NT2/D1 (cell line): ENCODE data around the gene TLE5.

Experiments
- SUZ12 ChIP-seq: IDR thresholded peaks from 2 replicates; pipeline ENCODE4 v1.6.1; 2011; ENCODE audit not compliant: insufficient read length, insufficient read depth; ENCODE audit errors: extremely low read depth
- YY1 ChIP-seq: IDR thresholded peaks from 2 replicates; pipeline ENCODE4 v1.6.1; 2011; ENCODE audit not compliant: insufficient read length, insufficient read depth
- ZNF274 ChIP-seq: IDR thresholded peaks from 2 replicates; pipeline ENCODE4 v1.6.1; 2011; ENCODE audit warnings: mild to moderate bottlenecking, low read depth, low read length

GRCh38 chr19:3024509-3024869 is 37.8 kb downstream of the TLE5 start:
- TF ChIP-seq YY1 (no peak), SUZ12 (no peak), ZNF274 (no peak)
